ENCODE results near the gene HS6ST1.

The HS6ST1 gene, protein sequence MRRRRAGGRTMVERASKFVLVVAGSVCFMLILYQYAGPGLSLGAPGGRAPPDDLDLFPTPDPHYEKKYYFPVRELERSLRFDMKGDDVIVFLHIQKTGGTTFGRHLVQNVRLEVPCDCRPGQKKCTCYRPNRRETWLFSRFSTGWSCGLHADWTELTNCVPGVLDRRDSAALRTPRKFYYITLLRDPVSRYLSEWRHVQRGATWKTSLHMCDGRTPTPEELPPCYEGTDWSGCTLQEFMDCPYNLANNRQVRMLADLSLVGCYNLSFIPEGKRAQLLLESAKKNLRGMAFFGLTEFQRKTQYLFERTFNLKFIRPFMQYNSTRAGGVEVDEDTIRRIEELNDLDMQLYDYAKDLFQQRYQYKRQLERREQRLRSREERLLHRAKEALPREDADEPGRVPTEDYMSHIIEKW

GRCh38 chr2:128318776-128319464 is at the start of gene HS6ST1:
HS6ST1 (minus strand) TSS chr2:128318868; CDS start chr2:128318563, 305 bp downstream.
- FAIRE-seq (no peak), DNase-seq (ENCODE audit: extremely low spot score, insufficient read length, low read depth) (peak; percentile 84)

GRCh38 chr2:128367601-128368359 is 49.1 kb upstream of the HS6ST1 start:
- DNase-seq (ENCODE audit: extremely low spot score, insufficient read length, low read depth) (no peak), FAIRE-seq (no peak)

GRCh38 chr2:128366713-128367511 is 48.2 kb upstream of the HS6ST1 start:
- FAIRE-seq: no peak
- no peak for DNase-seq (ENCODE audit: extremely low spot score, insufficient read length, low read depth)

GRCh38 chr2:128365217-128365905 is 46.7 kb upstream of the HS6ST1 start:
- FAIRE-seq (no peak), DNase-seq (ENCODE audit: extremely low spot score, insufficient read length, low read depth) (no peak)

DNA sequence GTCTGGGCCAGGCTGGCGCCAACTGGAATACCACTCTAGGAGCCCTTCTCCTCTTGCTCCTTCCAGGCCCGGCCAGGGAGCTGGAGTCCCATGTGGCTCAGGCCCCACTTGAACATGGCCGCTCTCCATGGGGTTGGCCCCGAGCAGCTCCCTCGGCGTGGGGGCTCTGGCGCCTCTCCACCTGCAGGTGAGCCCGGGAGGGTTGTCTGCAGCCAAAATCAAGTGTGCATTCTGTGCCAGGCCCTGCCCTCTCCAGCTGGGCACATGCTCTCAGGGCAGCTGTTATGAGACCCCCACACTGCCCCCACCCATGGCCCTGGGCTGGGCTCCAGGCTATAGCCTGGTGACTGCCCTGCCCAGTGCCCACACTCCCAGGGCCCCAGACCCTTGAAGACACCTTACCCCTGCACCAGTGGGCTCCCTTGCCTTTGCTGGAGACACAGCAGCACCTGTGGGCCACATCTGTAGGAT is 45.8 kb upstream of the HS6ST1 start:
- FAIRE-seq (no peak), DNase-seq (ENCODE audit: extremely low spot score, insufficient read length, low read depth) (no peak)

- no peak for FAIRE-seq
- DNase-seq (ENCODE audit: extremely low spot score, insufficient read length, low read depth): no peak
Measured at GRCh38 chr2:128363934-128364361, 45.3 kb upstream of the HS6ST1 start.

- FAIRE-seq (no peak), DNase-seq (ENCODE audit: extremely low spot score, insufficient read length, low read depth) (no peak)
Measured at GRCh38 chr2:128362889-128363228, 44.2 kb upstream of the HS6ST1 start.

DNA sequence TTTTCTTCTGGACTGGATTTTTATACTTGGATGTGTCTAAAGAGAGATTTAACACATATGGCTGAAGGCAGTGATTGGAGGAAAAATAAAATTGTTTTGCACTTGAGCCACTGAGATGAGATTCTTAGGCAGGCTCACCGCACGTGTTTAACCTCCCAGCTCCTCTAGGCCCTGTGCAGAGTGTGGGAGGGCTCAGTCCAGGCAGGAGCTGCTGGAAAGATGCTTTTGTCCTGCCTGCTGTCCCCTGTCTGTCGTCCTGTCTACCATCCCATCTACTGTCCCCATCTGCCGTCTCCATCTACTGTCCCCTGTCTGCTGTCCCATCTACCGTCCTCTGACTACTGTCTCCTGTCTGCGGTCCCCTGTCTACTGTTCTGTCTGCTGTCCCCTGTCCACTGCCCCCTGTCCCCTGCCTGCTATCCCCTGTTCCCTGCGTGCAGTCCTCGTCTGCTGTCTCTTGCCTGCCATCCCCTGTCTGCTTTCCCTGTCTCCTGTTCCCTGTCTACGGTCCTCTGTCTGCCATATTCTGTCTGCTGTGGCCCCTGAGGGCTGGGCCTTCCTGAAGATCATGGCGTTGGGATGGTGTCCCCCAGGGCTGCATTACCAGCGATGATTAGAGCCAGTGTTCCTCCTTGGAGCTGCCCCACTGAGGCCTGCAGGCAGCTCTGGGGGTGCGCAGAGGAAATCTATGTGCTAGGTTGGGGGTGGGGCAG is 43.7 kb upstream of the HS6ST1 start:
- DNase-seq (ENCODE audit: extremely low spot score, insufficient read length, low read depth) (no peak), FAIRE-seq (no peak)

GRCh38 chr2:128361376-128362131 is 42.9 kb upstream of the HS6ST1 start:
- no peak for DNase-seq (ENCODE audit: extremely low spot score, insufficient read length, low read depth)
- no peak for FAIRE-seq

GRCh38 chr2:128360711-128361110 is 42.0 kb upstream of the HS6ST1 start:
- DNase-seq (ENCODE audit: extremely low spot score, insufficient read length, low read depth) (no peak), FAIRE-seq (no peak)

- FAIRE-seq (no peak), DNase-seq (ENCODE audit: extremely low spot score, insufficient read length, low read depth) (no peak)
Measured at GRCh38 chr2:128359841-128360240, 41.2 kb upstream of the HS6ST1 start.

DNA sequence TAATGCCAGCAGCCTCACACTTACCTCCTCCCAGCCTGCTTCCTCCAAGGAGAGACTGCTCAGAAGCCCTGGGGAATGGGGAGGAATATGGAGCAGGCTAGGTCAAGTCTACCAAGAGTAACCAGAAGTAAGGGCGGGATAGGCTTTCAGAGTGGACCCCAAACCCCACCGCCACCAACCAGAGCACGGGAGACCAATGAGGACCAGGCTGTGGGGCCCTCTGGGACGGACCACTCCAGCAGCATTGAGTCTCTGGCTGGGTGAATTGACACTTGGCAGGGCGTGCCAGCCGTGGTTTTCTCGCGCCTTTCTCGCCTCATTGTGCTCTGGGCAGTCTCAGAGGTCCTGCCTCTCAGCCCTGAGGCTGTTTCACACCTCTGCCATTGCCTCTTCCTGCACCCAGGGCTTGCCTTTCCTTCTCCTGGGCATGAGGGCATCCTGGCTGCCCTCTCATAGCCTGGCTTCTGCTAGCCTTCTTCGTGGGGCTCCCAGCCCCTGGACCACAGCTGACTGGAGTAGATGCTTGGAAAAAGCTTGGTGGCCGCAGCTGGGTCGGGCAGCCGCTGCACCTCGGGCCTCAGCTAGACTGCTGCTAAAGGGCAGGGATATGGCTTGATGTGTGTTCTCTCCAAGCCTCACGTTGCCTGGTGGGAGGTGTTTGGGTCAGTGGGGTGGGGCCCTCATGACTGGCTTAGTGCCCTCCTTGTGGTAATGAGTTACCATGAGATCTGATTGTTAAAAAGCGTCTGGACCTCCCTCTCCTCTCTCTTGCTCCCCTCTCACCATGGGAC is 40.5 kb upstream of the HS6ST1 start:
- FAIRE-seq (no peak), DNase-seq (ENCODE audit: extremely low spot score, insufficient read length, low read depth) (no peak)

- FAIRE-seq: no peak
- no peak for DNase-seq (ENCODE audit: extremely low spot score, insufficient read length, low read depth)
Measured at GRCh38 chr2:128357506-128358370, 39.1 kb upstream of the HS6ST1 start.

DNA sequence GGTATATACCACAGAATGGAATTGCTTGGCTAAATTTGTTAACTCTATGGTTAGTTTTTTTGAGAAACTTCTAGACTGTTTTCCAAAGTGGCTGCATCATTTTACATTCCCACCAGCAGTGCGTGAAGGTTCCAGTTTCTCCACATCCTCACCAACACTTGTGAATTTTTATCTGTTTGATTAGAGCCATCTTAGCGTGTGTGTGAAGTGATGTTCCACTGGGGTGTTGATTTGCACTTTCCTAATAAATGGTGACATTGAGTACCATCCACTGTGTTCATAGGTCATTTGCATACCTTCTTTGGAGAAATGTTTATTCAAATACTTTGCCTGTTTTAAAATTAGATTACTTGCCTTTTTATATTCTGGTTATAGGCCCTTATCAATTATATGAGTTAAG is 37.5 kb upstream of the HS6ST1 start:
- no peak for FAIRE-seq

DNA sequence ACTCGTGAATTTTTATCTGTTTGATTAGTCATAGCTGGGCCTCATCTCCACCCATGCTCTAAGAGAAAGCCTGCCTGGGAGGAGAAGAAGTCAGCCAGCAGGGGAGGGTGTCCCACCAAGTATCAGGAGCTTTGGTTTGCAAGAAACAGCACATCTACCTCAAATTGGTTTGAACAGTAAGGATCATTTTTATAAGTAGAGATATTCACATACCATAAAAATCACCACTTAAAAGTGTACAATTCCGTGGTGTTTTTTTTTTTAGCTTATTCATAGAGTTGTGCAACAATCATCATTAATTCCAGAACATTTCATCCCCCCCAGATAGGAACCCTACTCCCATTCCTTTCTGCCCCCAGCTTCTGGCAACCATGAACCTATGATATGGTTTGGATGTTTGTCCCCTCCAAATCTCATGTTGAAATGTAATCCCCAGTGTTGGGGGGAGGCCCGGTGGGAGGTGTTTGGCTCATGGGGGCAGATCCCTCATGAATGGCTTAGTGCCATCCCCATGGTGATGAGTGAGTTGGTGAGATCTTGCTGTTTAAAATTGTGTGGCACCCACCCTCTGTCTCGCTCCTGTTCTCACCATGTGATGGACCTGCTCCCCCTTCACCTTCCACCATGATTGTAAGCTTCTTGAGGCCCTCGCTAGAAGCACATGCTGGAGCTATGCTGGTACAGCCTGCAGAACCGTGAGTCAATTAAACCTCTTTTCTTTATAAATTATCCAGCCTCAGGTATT is 36.2 kb upstream of the HS6ST1 start:
- DNase-seq (ENCODE audit: extremely low spot score, insufficient read length, low read depth) (no peak), FAIRE-seq (no peak)

More for the DNA sequence above, 37.5 kb upstream of the HS6ST1 start:
- DNase-seq (ENCODE audit: extremely low spot score, insufficient read length, low read depth): no peak

- DNase-seq (ENCODE audit: extremely low spot score, insufficient read length, low read depth) (no peak), FAIRE-seq (no peak)
Measured at GRCh38 chr2:128354161-128354560, 35.5 kb upstream of the HS6ST1 start.

All from GM18507 (cell line).